ENCODE data around the gene SPG21.

SPG21 gene, protein sequence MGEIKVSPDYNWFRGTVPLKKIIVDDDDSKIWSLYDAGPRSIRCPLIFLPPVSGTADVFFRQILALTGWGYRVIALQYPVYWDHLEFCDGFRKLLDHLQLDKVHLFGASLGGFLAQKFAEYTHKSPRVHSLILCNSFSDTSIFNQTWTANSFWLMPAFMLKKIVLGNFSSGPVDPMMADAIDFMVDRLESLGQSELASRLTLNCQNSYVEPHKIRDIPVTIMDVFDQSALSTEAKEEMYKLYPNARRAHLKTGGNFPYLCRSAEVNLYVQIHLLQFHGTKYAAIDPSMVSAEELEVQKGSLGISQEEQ

DNA sequence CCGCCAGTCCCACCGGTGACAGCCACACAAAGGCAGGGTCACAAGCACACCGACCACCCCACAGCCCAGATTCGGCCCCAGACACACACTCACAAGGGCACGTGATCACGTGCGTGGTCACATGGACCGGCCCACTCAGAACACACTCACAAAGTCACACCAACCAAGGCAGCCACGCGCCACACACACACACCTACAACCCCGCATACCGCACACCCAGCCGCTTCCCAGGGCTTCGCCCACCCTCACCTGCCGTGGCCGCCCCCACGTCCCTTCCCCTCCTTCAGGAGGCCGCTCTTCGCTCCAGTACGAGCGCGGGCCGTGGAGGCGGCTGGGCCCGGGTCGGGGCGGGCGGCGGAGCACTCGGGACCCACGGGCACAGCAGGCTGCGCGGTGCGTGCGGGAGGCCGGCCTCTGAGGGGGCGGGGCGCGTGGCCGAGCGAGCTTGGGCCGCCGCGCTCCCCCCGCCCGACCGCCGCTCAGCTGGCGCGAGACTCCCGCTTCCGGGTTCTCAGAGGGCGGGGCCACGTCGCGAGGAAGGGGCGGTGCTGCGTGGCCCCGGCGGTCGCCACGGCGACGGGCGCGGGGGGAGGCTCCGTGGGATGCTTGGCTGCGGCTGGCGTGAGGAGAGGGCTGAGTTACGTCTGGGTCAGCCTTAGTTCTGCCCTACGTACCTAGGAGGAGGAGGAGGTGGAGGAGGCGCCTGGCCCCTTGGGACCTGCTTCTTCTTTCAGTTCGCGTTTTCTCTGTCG lies at the start of gene SPG21:
Gene SPG21 (minus strand): TSS at position 499 of the 752 bp plus-strand sequence. CDS start 6,345 bp downstream, outside the sequence.
- peaks cover 7% of the 10 kb centered on the region for H4K20me1 ChIP-seq (ENCODE audit: insufficient read depth, low read length, poor library complexity, severe bottlenecking)
- peaks cover 35% of the 10 kb centered on the region for H3K4me1 ChIP-seq (ENCODE audit: insufficient read depth, low read length, poor library complexity, severe bottlenecking)
- no peaks in the 10 kb centered on the region for H3K9me3 ChIP-seq (ENCODE audit: insufficient read depth, low read depth, low read length)
- no peaks in the 10 kb centered on the region for H3K36me3 ChIP-seq (ENCODE audit: insufficient read depth, low read length)
- no peaks in the 10 kb centered on the region for H3K9me2 ChIP-seq (replicated peaks; ENCODE audit: low read depth, low read length)
- H3K9ac ChIP-seq (ENCODE audit: low read depth, low read length, poor library complexity, severe bottlenecking), result peak within 1 kb of the TSS; percentile 88
- peak within 1 kb of the TSS; percentile 97 for H3K4me3 ChIP-seq (ENCODE audit: low read length, poor library complexity, severe bottlenecking)
- H3K27me3 ChIP-seq (ENCODE audit: insufficient read depth, low read length, poor library complexity, severe bottlenecking), result no peaks in the 10 kb centered on the region
- H3K79me2 ChIP-seq (ENCODE audit: insufficient read depth, low read length), result peaks cover 28% of the 10 kb centered on the region
- H3K4me2 ChIP-seq (ENCODE audit: low read depth, low read length, poor library complexity, severe bottlenecking), result peak within 1 kb of the TSS; percentile 94
- peak within 1 kb of the TSS; percentile 98 for H2AFZ ChIP-seq (ENCODE audit: low read length)
- TF ChIP-seq, protein P1, sequence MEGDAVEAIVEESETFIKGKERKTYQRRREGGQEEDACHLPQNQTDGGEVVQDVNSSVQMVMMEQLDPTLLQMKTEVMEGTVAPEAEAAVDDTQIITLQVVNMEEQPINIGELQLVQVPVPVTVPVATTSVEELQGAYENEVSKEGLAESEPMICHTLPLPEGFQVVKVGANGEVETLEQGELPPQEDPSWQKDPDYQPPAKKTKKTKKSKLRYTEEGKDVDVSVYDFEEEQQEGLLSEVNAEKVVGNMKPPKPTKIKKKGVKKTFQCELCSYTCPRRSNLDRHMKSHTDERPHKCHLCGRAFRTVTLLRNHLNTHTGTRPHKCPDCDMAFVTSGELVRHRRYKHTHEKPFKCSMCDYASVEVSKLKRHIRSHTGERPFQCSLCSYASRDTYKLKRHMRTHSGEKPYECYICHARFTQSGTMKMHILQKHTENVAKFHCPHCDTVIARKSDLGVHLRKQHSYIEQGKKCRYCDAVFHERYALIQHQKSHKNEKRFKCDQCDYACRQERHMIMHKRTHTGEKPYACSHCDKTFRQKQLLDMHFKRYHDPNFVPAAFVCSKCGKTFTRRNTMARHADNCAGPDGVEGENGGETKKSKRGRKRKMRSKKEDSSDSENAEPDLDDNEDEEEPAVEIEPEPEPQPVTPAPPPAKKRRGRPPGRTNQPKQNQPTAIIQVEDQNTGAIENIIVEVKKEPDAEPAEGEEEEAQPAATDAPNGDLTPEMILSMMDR (conservative IDR thresholded peaks at IDR 0.05; ENCODE audit: low read length), result no peak
- no peak for TF ChIP-seq EZH2phosphoT487 (IDR thresholded peaks at IDR 0.05; ENCODE audit: borderline replicate concordance)
- H3F3A ChIP-seq (ENCODE audit: low read depth), result no peaks in the 10 kb centered on the region; the same call in 1 of the 2 replicates

DNA sequence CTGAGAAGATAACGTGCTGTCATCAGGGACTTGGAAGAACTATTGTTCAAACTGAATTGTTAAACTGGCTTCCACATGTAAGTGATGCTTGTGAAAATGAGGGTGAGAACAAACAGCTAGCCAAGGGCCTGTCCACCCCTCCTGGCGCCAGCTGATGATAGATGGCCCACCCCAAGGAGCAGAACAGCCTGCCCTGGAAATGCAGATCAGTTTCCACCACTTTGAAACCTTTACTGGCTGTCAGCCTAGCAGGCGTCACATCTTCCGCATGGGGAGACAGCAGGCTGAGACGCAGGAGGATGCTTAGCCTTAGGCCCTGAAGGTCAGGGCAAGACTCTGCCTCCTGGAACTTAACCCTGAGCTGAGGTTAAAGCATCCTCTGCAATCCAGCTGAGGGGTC lies 49.1 kb upstream of the SPG21 start:
- TF ChIP-seq, protein P1 (conservative IDR thresholded peaks at IDR 0.05; ENCODE audit: low read length), result no peak
- TF ChIP-seq EZH2phosphoT487 (IDR thresholded peaks at IDR 0.05; ENCODE audit: borderline replicate concordance), result no peak
- Histone ChIP-seq H2AFZ (ENCODE audit: low read length) (no peak overlapping the region), H3K36me3 (ENCODE audit: insufficient read depth, low read length) (no peaks in the 10 kb centered on the region), H4K20me1 (ENCODE audit: insufficient read depth, low read length, poor library complexity, severe bottlenecking) (no peaks in the 10 kb centered on the region), H3K9ac (ENCODE audit: low read depth, low read length, poor library complexity, severe bottlenecking) (no peak overlapping the region), H3K4me3 (ENCODE audit: low read length, poor library complexity, severe bottlenecking) (no peak overlapping the region), H3K4me1 (ENCODE audit: insufficient read depth, low read length, poor library complexity, severe bottlenecking) (no peaks in the 10 kb centered on the region), H3K27me3 (ENCODE audit: insufficient read depth, low read length, poor library complexity, severe bottlenecking) (no peaks in the 10 kb centered on the region), H3K4me2 (ENCODE audit: low read depth, low read length, poor library complexity, severe bottlenecking) (no peak overlapping the region), H3K9me3 (ENCODE audit: insufficient read depth, low read depth, low read length) (no peaks in the 10 kb centered on the region), H3K79me2 (ENCODE audit: insufficient read depth, low read length) (no peaks in the 10 kb centered on the region), H3F3A (ENCODE audit: low read depth) (no peaks in the 10 kb centered on the region), H3K9me2 (replicated peaks; ENCODE audit: low read depth, low read length) (no peaks in the 10 kb centered on the region)

DNA sequence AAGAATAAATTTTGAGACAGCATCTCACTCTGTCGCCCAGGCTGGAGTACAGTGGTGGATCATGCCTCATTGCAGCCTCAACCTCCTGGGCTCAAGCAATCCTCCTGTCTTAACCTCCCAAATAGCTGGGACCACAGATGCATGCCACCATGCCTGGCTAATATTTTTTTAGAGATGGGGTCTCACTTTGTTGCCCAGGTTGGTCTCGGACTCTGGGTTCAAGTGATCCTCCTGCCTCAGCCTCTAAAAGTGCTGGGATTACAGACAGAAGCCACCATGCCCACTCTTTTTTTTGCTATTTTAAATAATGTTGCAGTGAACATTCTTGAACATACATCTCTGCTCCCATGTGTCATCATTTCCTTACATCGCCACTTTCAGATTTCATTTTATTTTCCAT lies 48.7 kb upstream of the SPG21 start:
- H3K9ac ChIP-seq (ENCODE audit: low read depth, low read length, poor library complexity, severe bottlenecking), result no peak overlapping the region
- TF ChIP-seq, protein P1 (conservative IDR thresholded peaks at IDR 0.05; ENCODE audit: low read length), result no peak
- no peak for TF ChIP-seq EZH2phosphoT487 (IDR thresholded peaks at IDR 0.05; ENCODE audit: borderline replicate concordance)
- no peaks in the 10 kb centered on the region for H3K9me3 ChIP-seq (ENCODE audit: insufficient read depth, low read depth, low read length)
- no peaks in the 10 kb centered on the region for H3K36me3 ChIP-seq (ENCODE audit: insufficient read depth, low read length)
- H3K4me1 ChIP-seq (ENCODE audit: insufficient read depth, low read length, poor library complexity, severe bottlenecking), result peaks cover 2% of the 10 kb centered on the region
- no peaks in the 10 kb centered on the region for H3K27me3 ChIP-seq (ENCODE audit: insufficient read depth, low read length, poor library complexity, severe bottlenecking)
- H3K9me2 ChIP-seq (replicated peaks; ENCODE audit: low read depth, low read length), result no peaks in the 10 kb centered on the region
- no peaks in the 10 kb centered on the region for H3K79me2 ChIP-seq (ENCODE audit: insufficient read depth, low read length)
- H4K20me1 ChIP-seq (ENCODE audit: insufficient read depth, low read length, poor library complexity, severe bottlenecking), result no peaks in the 10 kb centered on the region
- no peak overlapping the region for H2AFZ ChIP-seq (ENCODE audit: low read length)
- H3F3A ChIP-seq (ENCODE audit: low read depth), result no peaks in the 10 kb centered on the region
- H3K4me2 ChIP-seq (ENCODE audit: low read depth, low read length, poor library complexity, severe bottlenecking), result no peak overlapping the region
- no peak overlapping the region for H3K4me3 ChIP-seq (ENCODE audit: low read length, poor library complexity, severe bottlenecking)
